C4-2B (cell line): ENCODE data around the gene UGP2.
"Not testable (repeated sequence)": the region's sequence is repeated elsewhere in the genome, so short reads cannot be mapped to it uniquely, and the experiment has no call there.

Source experiments
- H3K27ac ChIP-seq: fragments of 450-650 bp; 2 replicates; pipeline ENCODE4 v1.5.1; 2017
- ZFX ChIP-seq: fragments of 450-650 bp; IDR thresholded peaks from 2 replicates; pipeline ENCODE4 v1.6.1; 2017
- TF ChIP-seq, protein P1 (sequence below): fragments of 450-650 bp; conservative IDR thresholded peaks from 2 replicates; pipeline ENCODE4 v1.5.1; 2017; ENCODE audit warnings: mild to moderate bottlenecking

The UGP2 gene

DNA sequence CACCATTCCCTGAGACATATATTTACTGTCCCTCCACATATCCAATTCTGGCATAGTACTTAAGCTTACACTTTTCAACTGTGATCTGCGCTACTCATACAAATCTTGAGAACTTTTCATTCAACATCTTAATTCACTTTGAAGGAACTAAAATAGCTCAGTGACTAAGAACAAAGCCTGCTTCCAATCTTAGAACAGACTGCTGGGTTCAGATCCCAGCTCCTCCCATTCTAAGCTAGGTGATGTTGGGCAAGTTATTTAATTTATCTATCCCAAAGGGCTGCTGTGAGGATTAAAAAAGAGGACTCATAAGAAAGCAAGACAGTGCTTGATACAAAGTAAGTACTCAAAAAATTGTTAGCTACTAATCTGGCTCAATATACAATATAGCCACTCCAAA lies 57.9 kb downstream of the UGP2 start:
- TF ChIP-seq ZFX: no peak
- TF ChIP-seq, protein P1, sequence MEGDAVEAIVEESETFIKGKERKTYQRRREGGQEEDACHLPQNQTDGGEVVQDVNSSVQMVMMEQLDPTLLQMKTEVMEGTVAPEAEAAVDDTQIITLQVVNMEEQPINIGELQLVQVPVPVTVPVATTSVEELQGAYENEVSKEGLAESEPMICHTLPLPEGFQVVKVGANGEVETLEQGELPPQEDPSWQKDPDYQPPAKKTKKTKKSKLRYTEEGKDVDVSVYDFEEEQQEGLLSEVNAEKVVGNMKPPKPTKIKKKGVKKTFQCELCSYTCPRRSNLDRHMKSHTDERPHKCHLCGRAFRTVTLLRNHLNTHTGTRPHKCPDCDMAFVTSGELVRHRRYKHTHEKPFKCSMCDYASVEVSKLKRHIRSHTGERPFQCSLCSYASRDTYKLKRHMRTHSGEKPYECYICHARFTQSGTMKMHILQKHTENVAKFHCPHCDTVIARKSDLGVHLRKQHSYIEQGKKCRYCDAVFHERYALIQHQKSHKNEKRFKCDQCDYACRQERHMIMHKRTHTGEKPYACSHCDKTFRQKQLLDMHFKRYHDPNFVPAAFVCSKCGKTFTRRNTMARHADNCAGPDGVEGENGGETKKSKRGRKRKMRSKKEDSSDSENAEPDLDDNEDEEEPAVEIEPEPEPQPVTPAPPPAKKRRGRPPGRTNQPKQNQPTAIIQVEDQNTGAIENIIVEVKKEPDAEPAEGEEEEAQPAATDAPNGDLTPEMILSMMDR: no peak
- H3K27ac ChIP-seq: no peak overlapping the region

DNA sequence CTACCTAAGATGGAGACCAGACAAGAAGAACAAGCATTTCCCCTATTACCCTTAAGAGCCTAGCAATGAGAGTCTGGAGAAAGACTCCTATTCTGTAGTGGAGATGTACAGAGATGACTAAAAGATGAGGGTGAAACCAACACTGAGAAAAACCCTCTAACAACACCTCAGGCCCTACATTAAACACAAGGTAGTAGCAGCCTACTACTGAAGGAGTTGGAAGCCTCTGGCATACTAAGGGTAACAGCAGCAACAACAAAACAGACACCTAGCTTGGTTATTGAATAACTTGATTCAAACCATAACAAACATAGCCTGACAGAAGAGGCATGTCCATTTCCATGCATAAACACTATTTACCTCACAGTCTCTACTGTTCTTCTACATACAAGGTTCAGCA lies 60.5 kb downstream of the UGP2 start:
- H3K27ac ChIP-seq: no peak overlapping the region

DNA sequence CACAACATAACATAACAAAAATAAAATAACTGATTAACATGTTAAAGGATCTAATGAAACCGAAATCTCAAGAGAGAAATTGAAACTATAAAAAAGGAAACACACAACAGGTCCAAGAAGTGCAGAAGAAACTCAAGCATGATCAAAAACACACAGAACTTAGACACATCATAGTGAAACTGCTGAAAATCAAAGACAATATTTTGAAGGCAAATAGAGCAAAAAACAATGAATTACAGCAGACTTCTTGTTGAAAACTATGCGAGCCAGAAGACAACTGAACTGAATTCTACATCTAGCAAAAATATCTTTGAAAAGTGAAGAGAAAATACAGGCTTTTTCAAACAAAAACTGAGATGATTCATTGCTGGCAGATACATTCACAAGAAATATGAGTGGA lies 61.3 kb downstream of the UGP2 start:
- H3K27ac ChIP-seq: no peak overlapping the region
- TF ChIP-seq ZFX: no peak
- TF ChIP-seq, protein P1: no peak

More for the DNA sequence above, 60.5 kb downstream of the UGP2 start:
- TF ChIP-seq, protein P1: no peak
- no peak for TF ChIP-seq ZFX

DNA sequence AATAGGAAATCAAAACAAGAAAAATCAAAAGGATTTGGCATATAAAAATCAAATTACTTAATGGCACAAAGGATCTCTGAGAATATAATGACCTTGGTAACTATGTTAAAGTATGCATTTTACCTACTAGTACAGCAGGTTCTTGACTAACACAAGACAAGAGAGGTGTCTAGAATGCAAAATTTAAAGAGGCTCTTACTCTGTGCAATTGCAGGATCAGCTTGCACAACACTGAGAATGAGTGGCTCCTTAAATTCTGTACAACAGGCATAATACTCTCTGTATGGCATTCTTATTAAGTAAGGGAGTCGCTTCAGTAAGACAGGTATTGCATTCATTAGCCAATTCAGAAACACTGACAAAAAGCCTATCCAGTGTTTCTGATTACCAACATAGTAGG lies 72.6 kb downstream of the UGP2 start:
- H3K27ac ChIP-seq: no peak overlapping the region
- TF ChIP-seq ZFX: no peak
- TF ChIP-seq, protein P1: no peak

DNA sequence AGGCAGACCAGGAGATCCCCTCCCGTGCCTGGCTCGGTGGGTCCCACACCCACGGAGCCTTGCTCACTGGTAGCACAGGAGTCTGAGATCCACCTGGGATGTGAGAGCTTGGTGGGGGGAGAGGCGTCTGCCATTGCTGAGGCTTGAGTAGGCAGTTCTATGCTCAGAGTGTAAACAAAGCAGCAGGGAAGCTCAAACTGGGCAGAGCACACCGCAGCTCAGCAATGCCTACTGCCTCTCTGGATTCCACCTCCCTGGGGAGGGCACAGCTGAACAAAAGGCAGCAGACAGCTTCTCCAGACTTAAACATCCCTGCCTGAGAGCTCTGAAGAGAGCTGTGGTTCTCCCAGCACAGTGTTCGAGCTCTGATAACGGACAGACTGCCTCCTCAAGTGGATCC lies 85.1 kb downstream of the UGP2 start:
- TF ChIP-seq, protein P1: no peak
- no peak for TF ChIP-seq ZFX
- H3K27ac ChIP-seq: no peak overlapping the region

DNA sequence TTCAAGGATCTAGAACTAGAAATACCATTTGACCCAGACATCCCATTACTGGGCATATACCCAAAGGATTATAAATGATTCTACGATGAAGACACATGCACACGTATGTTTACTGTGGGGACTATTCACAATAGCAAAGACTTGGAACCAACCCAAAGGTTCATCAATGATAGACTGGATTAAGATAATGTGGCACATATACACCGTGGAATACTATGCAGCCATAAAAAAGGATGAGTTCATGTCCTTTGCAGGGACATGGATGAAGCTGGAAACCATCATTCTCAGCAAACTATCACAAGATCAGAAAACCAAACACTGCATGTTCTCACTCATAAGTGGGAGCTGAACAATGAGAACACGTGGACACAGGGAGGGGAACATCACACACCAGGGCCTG lies 90.4 kb downstream of the UGP2 start:
- not testable (repeated sequence) for H3K27ac ChIP-seq
